Stimulated activated CD4-positive, alpha-beta T cell treated with anti-CD3 and anti-CD28 coated beads, Interleukin-2, amount 100 ng/mL, for 48 hours (primary cell): ENCODE data around the gene OR2T11.
"Not testable (repeated sequence)": the region's sequence is repeated elsewhere in the genome, so short reads cannot be mapped to it uniquely, and the experiment has no call there.

Source experiments
- DNase-seq, 2 donors: peaks; one replicate each; pipeline ENCODE4 v3.0.0-alpha.2; 2020

OR2T11 gene

GRCh38 chr1:248618119-248618518 lies 16.8 kb downstream of the OR2T11 start:
- no peak for DNase-seq

- no peak for DNase-seq
Measured at GRCh38 chr1:248613742-248614141, 21.1 kb downstream of the OR2T11 start.

GRCh38 chr1:248611883-248612414 lies 22.9 kb downstream of the OR2T11 start:
- no peak for DNase-seq

DNA sequence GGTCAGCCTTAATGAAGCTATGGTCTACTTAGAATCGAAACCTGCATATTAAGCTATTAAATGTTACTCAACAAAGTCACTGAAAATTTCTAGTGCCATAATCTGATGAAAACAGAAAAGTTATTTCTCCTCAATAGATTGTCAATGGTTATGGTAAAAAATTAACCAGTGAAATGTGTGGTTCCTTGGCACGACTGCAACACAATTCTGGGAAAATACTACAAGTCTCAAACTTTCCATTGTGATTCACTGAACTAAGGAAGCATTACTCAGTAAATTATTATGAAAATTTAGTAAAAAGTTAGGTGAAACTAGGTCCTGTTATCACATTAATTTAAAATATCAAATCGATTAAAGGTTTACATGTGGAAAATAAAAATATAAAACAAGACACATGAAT lies 24.6 kb downstream of the OR2T11 start:
- no peak for DNase-seq

DNA sequence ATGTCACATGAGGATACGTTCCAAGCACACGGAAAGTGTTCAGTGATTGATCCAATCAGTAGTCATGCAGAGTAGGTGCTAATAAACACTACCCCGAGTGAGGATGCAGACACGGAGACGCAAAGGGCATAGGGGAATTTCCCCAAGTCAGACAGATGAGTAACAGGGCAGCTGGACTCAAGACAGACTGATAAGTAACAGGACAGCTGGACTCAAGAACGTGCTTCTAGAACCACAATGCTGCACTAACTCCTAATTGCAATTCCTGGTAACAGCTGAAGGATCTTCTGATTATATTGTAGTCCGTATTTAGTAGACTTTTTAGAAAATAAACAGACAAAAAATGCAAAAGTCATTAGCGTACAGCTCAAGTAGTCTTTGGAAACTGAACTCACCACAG lies 35.5 kb downstream of the OR2T11 start:
- DNase-seq: no peak

- no peak for DNase-seq
Measured at GRCh38 chr1:248597589-248597988, 37.3 kb downstream of the OR2T11 start, which contains the start of gene OR2T10. Gene OR2T10, minus strand, starts transcription at chr1:248597700. Its CDS starts 3,932 bp downstream, at chr1:248593768.

GRCh38 chr1:248596615-248597014 lies 38.3 kb downstream of the OR2T11 start:
- DNase-seq: no peak

DNA sequence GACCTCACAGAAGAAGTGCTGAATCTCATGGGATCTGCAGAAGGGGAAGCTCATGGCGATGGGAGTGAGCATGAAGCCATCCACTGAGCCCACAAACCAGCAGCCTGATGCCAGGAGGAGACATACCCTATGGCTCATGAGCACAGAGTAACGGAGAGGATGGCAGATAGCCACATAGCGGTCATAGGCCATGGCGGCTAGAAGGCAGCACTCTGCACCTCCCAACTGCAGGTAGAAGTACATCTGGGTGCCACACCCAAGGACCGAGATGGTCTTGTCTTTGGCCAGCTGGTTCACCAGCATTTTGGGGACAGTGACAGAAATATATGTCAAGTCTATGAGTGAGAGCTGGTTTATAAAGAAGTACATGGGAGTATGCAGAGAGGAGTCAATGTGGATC lies 41.7 kb downstream of the OR2T11 start:
- no peak for DNase-seq

DNA sequence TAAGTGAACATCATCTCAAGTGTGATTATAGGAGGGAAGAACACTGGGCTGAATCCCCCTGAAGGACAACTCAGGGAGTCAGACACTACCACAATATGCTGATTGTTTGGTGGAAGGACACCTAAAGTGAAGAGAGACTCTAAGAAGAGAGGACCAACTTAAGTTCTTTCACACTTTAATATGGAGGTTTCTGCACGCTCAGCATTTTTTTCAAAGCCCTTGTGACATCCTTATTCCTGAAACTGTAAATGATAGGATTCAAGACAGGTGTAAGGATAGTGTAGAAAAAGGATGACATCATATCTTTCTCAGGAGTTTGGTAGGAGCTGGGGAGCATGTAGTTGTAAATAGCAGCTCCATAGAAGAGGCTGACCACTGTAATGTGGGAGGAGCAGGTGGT lies 42.2 kb downstream of the OR2T11 start:
- DNase-seq: no peak

DNA sequence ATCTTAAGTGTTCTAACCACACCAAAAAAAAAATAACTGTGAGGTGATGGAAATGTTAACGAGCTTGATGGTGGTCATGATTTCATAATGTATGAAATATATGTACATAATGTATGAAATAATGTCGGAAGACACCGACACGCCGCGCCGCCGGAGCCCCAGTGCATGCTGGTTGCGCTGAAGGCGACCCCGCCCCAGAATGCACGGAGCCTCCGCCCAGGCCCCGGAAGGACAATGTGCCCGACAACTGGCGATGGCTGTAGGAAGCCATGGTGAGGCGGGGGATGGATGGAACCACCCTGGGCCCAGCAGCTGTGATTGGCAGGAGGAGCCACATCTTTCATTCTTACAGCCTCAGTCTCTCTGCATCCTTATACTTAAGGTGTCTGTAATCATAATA lies 44.8 kb downstream of the OR2T11 start:
- no peak for DNase-seq

- no peak for DNase-seq
Measured at GRCh38 chr1:248589334-248589733, 45.6 kb downstream of the OR2T11 start.

GRCh38 chr1:248585266-248585665 lies 49.6 kb downstream of the OR2T11 start:
- no peak for DNase-seq

- no peak for DNase-seq
Measured at GRCh38 chr1:248576260-248576980, 58.5 kb downstream of the OR2T11 start.

DNA sequence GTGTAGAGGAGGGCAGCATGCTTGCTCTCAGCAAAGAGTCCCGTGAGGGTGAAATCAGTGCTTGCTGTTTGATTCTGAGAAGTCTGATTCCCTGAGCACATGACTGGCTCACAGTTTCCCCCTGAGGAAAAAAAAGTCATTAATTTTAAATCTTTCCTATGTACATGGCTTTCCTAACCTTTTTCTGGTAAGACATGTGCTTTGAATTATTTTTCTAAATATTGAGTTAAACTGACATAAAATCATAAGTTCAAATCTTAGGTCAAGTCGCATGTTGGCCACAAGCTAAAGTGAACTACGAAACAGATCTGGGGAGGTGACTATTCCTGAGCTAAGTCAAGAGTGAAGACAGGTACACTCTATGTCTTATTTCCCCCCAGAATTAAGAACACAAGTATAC lies 60.2 kb downstream of the OR2T11 start, which contains the start of gene OR2T34:
OR2T34 (minus strand) TSS at position 101 of the 400 bp plus-strand sequence; CDS start at position 101, 0 bp downstream.
- not testable (repeated sequence) for DNase-seq

DNA sequence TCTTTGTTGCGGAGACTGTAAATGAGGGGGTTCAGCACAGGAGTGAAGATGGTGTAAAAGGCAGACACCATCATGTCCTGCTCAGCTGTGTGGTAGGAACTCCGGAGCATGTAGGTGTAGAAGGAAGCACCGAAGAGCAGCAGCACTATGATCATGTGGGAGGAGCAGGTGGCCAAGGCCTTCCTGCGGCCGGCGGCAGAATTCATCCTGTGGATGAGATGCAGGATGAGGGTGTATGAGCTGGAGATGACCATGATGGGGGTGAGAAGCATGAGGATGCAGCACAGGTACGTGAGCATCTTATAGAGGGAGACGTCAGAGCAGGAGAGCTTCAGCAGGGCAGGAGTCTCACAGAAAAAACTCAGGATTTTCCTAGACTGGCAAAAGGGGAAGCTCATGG lies 61.0 kb downstream of the OR2T11 start:
- not testable (repeated sequence) for DNase-seq
